GM12878 (cell line): ENCODE results near the gene KDM4C. TPM values are rescaled to one million over a fixed set of nuclear protein-coding genes. Genes with fewer than 3 reads are reported as not detected.

Source experiments
- DPF2 ChIP-seq: fragments of 450-650 bp; IDR thresholded peaks from 2 replicates; pipeline ENCODE4 v1.6.1; 2017; ENCODE audit warnings: mild to moderate bottlenecking
- HDGF ChIP-seq: fragments of 450-650 bp; IDR thresholded peaks from 2 replicates; pipeline ENCODE4 v1.6.1; 2016; ENCODE audit warnings: antibody characterized with exemption
- IKZF2 ChIP-seq, 2 experiments: fragments of 450-650 bp; IDR thresholded peaks; 2 replicates each; pipeline ENCODE4 v1.6.1; 2017; ENCODE audit warnings: mild to moderate bottlenecking in 2 of 2, moderate library complexity in 2 of 2
- KAT2A ChIP-seq: conservative IDR thresholded peaks from 2 replicates; pipeline ENCODE4 v1.6.1; 2011; ENCODE audit warnings: low read depth, low read length; ENCODE audit not compliant: control insufficient read depth
- MTA2 ChIP-seq: fragments of 450-650 bp; IDR thresholded peaks from 2 replicates; pipeline ENCODE4 v1.6.1; 2016; ENCODE audit warnings: low read depth, mild to moderate bottlenecking, moderate library complexity
- PAX5 ChIP-seq: IDR thresholded peaks from 2 replicates; pipeline ENCODE4 v1.6.1; 2011; ENCODE audit warnings: low read depth, low read length, borderline replicate concordance
- POLR2A ChIP-seq: IDR thresholded peaks from 2 replicates; pipeline ENCODE4 v1.6.1; 2011; ENCODE audit warnings: low read depth, mild to moderate bottlenecking, low read length
- RUNX3 ChIP-seq: IDR thresholded peaks from 2 replicates; pipeline ENCODE4 v1.6.1; 2012; ENCODE audit warnings: low read length, inconsistent platforms
- SP1 ChIP-seq: IDR thresholded peaks from one replicate; pipeline ENCODE4 v1.6.1; 2011; ENCODE audit warnings: low read depth, low read length
- SUPT20H ChIP-seq: IDR thresholded peaks from 2 replicates; pipeline ENCODE4 v1.6.1; 2011; ENCODE audit warnings: low read depth, mild to moderate bottlenecking, low read length, moderate library complexity, borderline replicate concordance; ENCODE audit not compliant: control insufficient read depth
- TAF1 ChIP-seq: IDR thresholded peaks from 2 replicates; pipeline ENCODE4 v1.6.1; 2011; ENCODE audit warnings: mild to moderate bottlenecking, low read depth, low read length, borderline replicate concordance
- USF2 ChIP-seq: IDR thresholded peaks from 2 replicates; pipeline ENCODE4 v1.6.1; 2011; ENCODE audit warnings: low read depth, low read length, improper control_type of control experiment, borderline replicate concordance
- YY1 ChIP-seq: IDR thresholded peaks from 2 replicates; pipeline ENCODE4 v1.6.1; 2011; ENCODE audit warnings: low read depth, mild to moderate bottlenecking, low read length
- ZNF24 ChIP-seq: fragments of 450-650 bp; IDR thresholded peaks from 2 replicates; pipeline ENCODE4 v1.6.1; 2017; ENCODE audit warnings: antibody characterized with exemption, mild to moderate bottlenecking
- polyA plus RNA-seq, 11 experiments: library from polyadenylated mRNA; depleted of rRNA in 4 of 11; unstranded in 6 of 11; stranded (reverse) in 5 of 11; fragments of >200 nt; fragmentation: Nextera tagmentation in 4 of 11; fragmentation: Illumina TruSeq in 1 of 11; extraction: Ambion mirVana in 4 of 11; extraction: Trizol in 1 of 11; gene quantifications; 1 replicate in 1 of 11; 2 replicates in 10 of 11; pipeline versions ENCODE4 v1.2.1 to v1.2.3, GENCODE V29; 2011 to 2016; ENCODE audit warnings: inconsistent platforms in 2 of 11, missing spikeins in 2 of 11, low read depth in 1 of 11
- total RNA-seq, 4 experiments: library from RNA; depleted of rRNA in 3 of 4; stranded (reverse); fragments of >200 nt in 3 of 4; fragmentation: Illumina TruSeq in 1 of 4; extraction: Trizol in 1 of 4; gene quantifications; 2 replicates each; pipeline versions ENCODE4 v1.2.1 to v1.2.3, GENCODE V29; 2013 to 2021
- TF ChIP-seq, protein P1 (sequence below): fragments of 450-650 bp; formaldehyde crosslinking; IDR thresholded peaks from 2 replicates; pipeline ENCODE4 v1.4.0; 2022; ENCODE audit warnings: mild to moderate bottlenecking, moderate library complexity
- TF ChIP-seq, protein P2 (sequence below): fragments of 450-650 bp; formaldehyde crosslinking; IDR thresholded peaks from 2 replicates; pipeline ENCODE4 v1.5.0; 2022; ENCODE audit warnings: mild to moderate bottlenecking, missing genetic modification characterization
- TF ChIP-seq, protein P3 (sequence below): fragments of 450-650 bp; conservative IDR thresholded peaks from 2 replicates; pipeline ENCODE4 v1.6.1; 2017; ENCODE audit warnings: mild to moderate bottlenecking, moderate library complexity

Gene KDM4C
- total and polyA plus RNA-seq, 10 of the 15 experiments (the other 5 are each of a cell fraction or from before 2014, with no cell fraction given): 6.8 to 41.2 (median 20.1) TPM

- peak; percentile 97 for TF ChIP-seq POLR2A
- no peak for TF ChIP-seq SUPT20H
- peak; percentile 34; the same call in 1 of the 2 replicates for TF ChIP-seq RUNX3
- TF ChIP-seq TAF1: peak; percentile 84
- TF ChIP-seq, protein P1, sequence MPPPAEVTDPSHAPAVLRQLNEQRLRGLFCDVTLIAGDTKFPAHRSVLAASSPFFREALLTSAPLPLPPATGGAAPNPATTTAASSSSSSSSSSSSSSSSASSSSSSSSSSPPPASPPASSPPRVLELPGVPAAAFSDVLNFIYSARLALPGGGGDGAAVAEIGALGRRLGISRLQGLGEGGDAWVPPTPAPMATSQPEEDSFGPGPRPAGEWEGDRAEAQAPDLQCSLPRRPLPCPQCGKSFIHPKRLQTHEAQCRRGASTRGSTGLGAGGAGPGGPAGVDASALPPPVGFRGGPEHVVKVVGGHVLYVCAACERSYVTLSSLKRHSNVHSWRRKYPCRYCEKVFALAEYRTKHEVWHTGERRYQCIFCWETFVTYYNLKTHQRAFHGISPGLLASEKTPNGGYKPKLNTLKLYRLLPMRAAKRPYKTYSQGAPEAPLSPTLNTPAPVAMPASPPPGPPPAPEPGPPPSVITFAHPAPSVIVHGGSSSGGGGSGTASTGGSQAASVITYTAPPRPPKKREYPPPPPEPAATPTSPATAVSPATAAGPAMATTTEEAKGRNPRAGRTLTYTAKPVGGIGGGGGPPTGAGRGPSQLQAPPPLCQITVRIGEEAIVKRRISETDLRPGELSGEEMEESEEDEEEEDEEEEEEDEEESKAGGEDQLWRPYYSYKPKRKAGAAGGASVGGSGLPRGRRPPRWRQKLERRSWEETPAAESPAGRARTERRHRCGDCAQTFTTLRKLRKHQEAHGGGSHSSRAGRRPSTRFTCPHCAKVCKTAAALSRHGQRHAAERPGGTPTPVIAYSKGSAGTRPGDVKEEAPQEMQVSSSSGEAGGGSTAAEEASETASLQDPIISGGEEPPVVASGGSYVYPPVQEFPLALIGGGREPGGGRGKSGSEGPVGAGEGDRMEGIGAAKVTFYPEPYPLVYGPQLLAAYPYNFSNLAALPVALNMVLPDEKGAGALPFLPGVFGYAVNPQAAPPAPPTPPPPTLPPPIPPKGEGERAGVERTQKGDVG (CRISPR knock-in tag): peak; percentile 79; the same call in 1 of the 2 replicates
- peak; percentile 65 for TF ChIP-seq MTA2
- peak; percentile 69 to 79; a peak in 2 of 4 replicates for TF ChIP-seq IKZF2 (IDR thresholded peaks at IDR 0.05)
- TF ChIP-seq HDGF: peak; percentile 65; the same call in 1 of the 2 replicates
- TF ChIP-seq ZNF24: no peak
- TF ChIP-seq, protein P2, sequence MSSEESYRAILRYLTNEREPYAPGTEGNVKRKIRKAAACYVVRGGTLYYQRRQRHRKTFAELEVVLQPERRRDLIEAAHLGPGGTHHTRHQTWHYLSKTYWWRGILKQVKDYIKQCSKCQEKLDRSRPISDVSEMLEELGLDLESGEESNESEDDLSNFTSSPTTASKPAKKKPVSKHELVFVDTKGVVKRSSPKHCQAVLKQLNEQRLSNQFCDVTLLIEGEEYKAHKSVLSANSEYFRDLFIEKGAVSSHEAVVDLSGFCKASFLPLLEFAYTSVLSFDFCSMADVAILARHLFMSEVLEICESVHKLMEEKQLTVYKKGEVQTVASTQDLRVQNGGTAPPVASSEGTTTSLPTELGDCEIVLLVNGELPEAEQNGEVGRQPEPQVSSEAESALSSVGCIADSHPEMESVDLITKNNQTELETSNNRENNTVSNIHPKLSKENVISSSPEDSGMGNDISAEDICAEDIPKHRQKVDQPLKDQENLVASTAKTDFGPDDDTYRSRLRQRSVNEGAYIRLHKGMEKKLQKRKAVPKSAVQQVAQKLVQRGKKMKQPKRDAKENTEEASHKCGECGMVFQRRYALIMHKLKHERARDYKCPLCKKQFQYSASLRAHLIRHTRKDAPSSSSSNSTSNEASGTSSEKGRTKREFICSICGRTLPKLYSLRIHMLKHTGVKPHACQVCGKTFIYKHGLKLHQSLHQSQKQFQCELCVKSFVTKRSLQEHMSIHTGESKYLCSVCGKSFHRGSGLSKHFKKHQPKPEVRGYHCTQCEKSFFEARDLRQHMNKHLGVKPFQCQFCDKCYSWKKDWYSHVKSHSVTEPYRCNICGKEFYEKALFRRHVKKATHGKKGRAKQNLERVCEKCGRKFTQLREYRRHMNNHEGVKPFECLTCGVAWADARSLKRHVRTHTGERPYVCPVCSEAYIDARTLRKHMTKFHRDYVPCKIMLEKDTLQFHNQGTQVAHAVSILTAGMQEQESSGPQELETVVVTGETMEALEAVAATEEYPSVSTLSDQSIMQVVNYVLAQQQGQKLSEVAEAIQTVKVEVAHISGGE (CRISPR knock-in tag): peak; percentile 67
- TF ChIP-seq DPF2: 0 out of 2 replicates have a peak, but pooled peaks have one; percentile 81
- peak; percentile 84 for TF ChIP-seq USF2
- TF ChIP-seq YY1: peak; percentile 65
- TF ChIP-seq PAX5: peak; percentile 11; the same call in 1 of the 2 replicates
- TF ChIP-seq KAT2A: no peak
- TF ChIP-seq, protein P3, sequence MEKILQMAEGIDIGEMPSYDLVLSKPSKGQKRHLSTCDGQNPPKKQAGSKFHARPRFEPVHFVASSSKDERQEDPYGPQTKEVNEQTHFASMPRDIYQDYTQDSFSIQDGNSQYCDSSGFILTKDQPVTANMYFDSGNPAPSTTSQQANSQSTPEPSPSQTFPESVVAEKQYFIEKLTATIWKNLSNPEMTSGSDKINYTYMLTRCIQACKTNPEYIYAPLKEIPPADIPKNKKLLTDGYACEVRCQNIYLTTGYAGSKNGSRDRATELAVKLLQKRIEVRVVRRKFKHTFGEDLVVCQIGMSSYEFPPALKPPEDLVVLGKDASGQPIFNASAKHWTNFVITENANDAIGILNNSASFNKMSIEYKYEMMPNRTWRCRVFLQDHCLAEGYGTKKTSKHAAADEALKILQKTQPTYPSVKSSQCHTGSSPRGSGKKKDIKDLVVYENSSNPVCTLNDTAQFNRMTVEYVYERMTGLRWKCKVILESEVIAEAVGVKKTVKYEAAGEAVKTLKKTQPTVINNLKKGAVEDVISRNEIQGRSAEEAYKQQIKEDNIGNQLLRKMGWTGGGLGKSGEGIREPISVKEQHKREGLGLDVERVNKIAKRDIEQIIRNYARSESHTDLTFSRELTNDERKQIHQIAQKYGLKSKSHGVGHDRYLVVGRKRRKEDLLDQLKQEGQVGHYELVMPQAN: peak; percentile 76
- peak; percentile 14 for TF ChIP-seq SP1
These were observed 41.8 kb upstream of the KDM4C start (continued) for GRCh38 chr9:6715755-6716643.
